HepG2 (cell line): Measurements from ENCODE around the gene BCAS3. TPM values are rescaled to one million over a fixed set of nuclear protein-coding genes. Genes with fewer than 3 reads are reported as not detected.

ENCODE experiments used
- CERS6 ChIP-seq: sonication (generic); formaldehyde crosslinking; IDR thresholded peaks from 2 replicates; pipeline ENCODE4 v1.5.0; 2020; ENCODE audit warnings: missing genetic modification reagents
- CTCF ChIP-seq: sonication (generic); formaldehyde crosslinking; IDR thresholded peaks from 2 replicates; pipeline ENCODE4 v1.5.0; 2020; ENCODE audit warnings: mild to moderate bottlenecking, missing genetic modification reagents, moderate library complexity
- GABPB1 ChIP-seq: IDR thresholded peaks from 2 replicates; pipeline ENCODE4 v1.6.1; 2016; ENCODE audit warnings: mild to moderate bottlenecking, missing genetic modification reagents, moderate library complexity, missing compliant biosample characterization
- HMGA1 ChIP-seq: sonication (generic); formaldehyde crosslinking; conservative IDR thresholded peaks from 2 replicates; pipeline ENCODE4 v1.4.0; 2020; ENCODE audit warnings: missing genetic modification reagents
- HOXA5 ChIP-seq: sonication (generic); formaldehyde crosslinking; IDR thresholded peaks from 2 replicates; pipeline ENCODE4 v1.4.0; 2020; ENCODE audit warnings: missing genetic modification reagents
- IKZF5 ChIP-seq: IDR thresholded peaks from 2 replicates; pipeline ENCODE4 v1.6.1; 2018; ENCODE audit warnings: missing genetic modification reagents, mild to moderate bottlenecking, missing compliant biosample characterization
- KAT2B ChIP-seq: fragments of 150-350 bp; IDR thresholded peaks from 2 replicates; pipeline ENCODE4 v1.6.1; 2014; ENCODE audit warnings: low read depth, low read length, borderline replicate concordance
- KDM2A ChIP-seq: sonication (generic); formaldehyde crosslinking; IDR thresholded peaks from 2 replicates; pipeline ENCODE4 v1.4.0; 2020; ENCODE audit warnings: low read depth, missing genetic modification reagents, borderline replicate concordance
- KDM5B ChIP-seq: sonication (generic); formaldehyde crosslinking; IDR thresholded peaks from 2 replicates; pipeline ENCODE4 v1.4.0; 2020; ENCODE audit warnings: missing genetic modification reagents, mild to moderate bottlenecking, borderline replicate concordance
- KMT2A ChIP-seq: sonication (generic); formaldehyde crosslinking; IDR thresholded peaks from 2 replicates; pipeline ENCODE4 v1.4.0; 2020; ENCODE audit warnings: missing genetic modification reagents
- MAZ ChIP-seq, 2 experiments: sonication (generic) in 1 of 2; formaldehyde crosslinking in 1 of 2; IDR thresholded peaks; 2 replicates each; pipeline versions ENCODE4 v1.5.0 to v1.6.1; 2012 to 2020; ENCODE audit warnings: low read depth in 2 of 2, mild to moderate bottlenecking in 2 of 2, borderline replicate concordance in 1 of 2, improper control_type of control experiment in 1 of 2, low read length in 1 of 2, missing genetic modification reagents in 1 of 2, moderate library complexity in 1 of 2
- NONO ChIP-seq, 2 experiments: fragments of 450-650 bp in 1 of 2; sonication (generic) in 1 of 2; formaldehyde crosslinking in 1 of 2; IDR thresholded peaks in 1 of 2; conservative IDR thresholded peaks in 1 of 2; 2 replicates each; pipeline versions ENCODE4 v1.6.1 to v1.8.0; 2017 to 2022; ENCODE audit warnings: mild to moderate bottlenecking in 1 of 2, missing genetic modification reagents in 1 of 2, moderate library complexity in 1 of 2
- PLRG1 ChIP-seq: fragments of 450-650 bp; conservative IDR thresholded peaks from 2 replicates; pipeline ENCODE4 v1.6.1; 2016
- RFX5 ChIP-seq: IDR thresholded peaks from 2 replicates; pipeline ENCODE4 v1.6.1; 2011; ENCODE audit warnings: low read depth, low read length, improper control_type of control experiment
- SALL1 ChIP-seq: sonication (generic); formaldehyde crosslinking; IDR thresholded peaks from 2 replicates; pipeline ENCODE4 v1.8.0; 2022; ENCODE audit warnings: mild to moderate bottlenecking, missing genetic modification reagents
- SNAPC2 ChIP-seq: sonication (generic); formaldehyde crosslinking; IDR thresholded peaks from 2 replicates; pipeline ENCODE4 v1.8.1; 2022; ENCODE audit warnings: mild to moderate bottlenecking, missing genetic modification reagents
- ZBTB39 ChIP-seq: sonication (generic); formaldehyde crosslinking; IDR thresholded peaks from 2 replicates; pipeline ENCODE4 v1.5.0; 2020; ENCODE audit warnings: missing genetic modification reagents
- ZFP36L1 ChIP-seq: sonication (generic); formaldehyde crosslinking; IDR thresholded peaks from 2 replicates; pipeline ENCODE4 v1.8.0; 2022; ENCODE audit warnings: mild to moderate bottlenecking, missing genetic modification reagents, moderate library complexity
- ZNF18 ChIP-seq: sonication (generic); formaldehyde crosslinking; IDR thresholded peaks from 2 replicates; pipeline ENCODE4 v1.8.0; 2022; ENCODE audit warnings: mild to moderate bottlenecking, missing genetic modification reagents; ENCODE audit not compliant: insufficient replicate concordance
- ZNF607 ChIP-seq: sonication (generic); formaldehyde crosslinking; IDR thresholded peaks from 2 replicates; pipeline ENCODE4 v1.5.1; 2020; ENCODE audit warnings: missing genetic modification reagents, mild to moderate bottlenecking, borderline replicate concordance
- polyA plus RNA-seq, 8 experiments: library from polyadenylated mRNA; depleted of rRNA in 3 of 8; stranded (reverse) in 7 of 8; unstranded in 1 of 8; fragments of >200 nt; fragmentation: Illumina TruSeq in 4 of 8; extraction: Trizol in 4 of 8; gene quantifications; 2 replicates each; pipeline versions ENCODE4 v1.2.1 to v1.2.3, GENCODE V29; 2011 to 2016; ENCODE audit warnings: low read depth in 4 of 8, missing spikeins in 1 of 8, mixed read lengths in 1 of 8; ENCODE audit not compliant: insufficient read depth in 1 of 8
- total RNA-seq, 5 experiments: library from RNA; depleted of rRNA; stranded (reverse); fragments of >200 nt; fragmentation: Illumina TruSeq; extraction: Trizol; gene quantifications; 2 replicates each; pipeline ENCODE4 v1.2.3, GENCODE V29; 2016; ENCODE audit warnings: low read depth in 1 of 5

The BCAS3 gene
- total and polyA plus RNA-seq, 2 of the 13 experiments (the other 11 are each of a cell fraction or from before 2014, with no cell fraction given), result 10.7 to 11.2 TPM

- TF ChIP-seq ZNF18 (CRISPR knock-in tag) (no peak), KDM2A (CRISPR knock-in tag) (peak; percentile 60), PLRG1 (no peak), SNAPC2 (CRISPR knock-in tag) (no peak; the same call in 1 of the 2 replicates), ZBTB39 (peak; percentile 14; the same call in 1 of the 2 replicates), CTCF (peak; percentile 5; the same call in 1 of the 2 replicates), ZFP36L1 (CRISPR knock-in tag) (no peak), KDM5B (CRISPR knock-in tag) (no peak), ZNF607 (CRISPR knock-in tag) (no peak), HOXA5 (no peak), GABPB1 (CRISPR knock-in tag) (no peak; the same call in 1 of the 2 replicates), HMGA1 (CRISPR knock-in tag) (no peak), KAT2B (no peak), SALL1 (peak; percentile 98), KMT2A (CRISPR knock-in tag) (no peak; the same call in 1 of the 2 replicates), NONO (IDR thresholded peaks at IDR 0.05) (no peak), NONO (CRISPR knock-in tag; conservative IDR thresholded peaks at IDR 0.05) (peak; percentile 17; the same call in 1 of the 2 replicates), IKZF5 (CRISPR knock-in tag) (peak; percentile 60; the same call in 1 of the 2 replicates), RFX5 (no peak), MAZ (IDR thresholded peaks at IDR 0.05; ENCODE audit: borderline replicate concordance, low read depth, low read length) (no peak), MAZ (CRISPR knock-in tag; IDR thresholded peaks at IDR 0.05; ENCODE audit: low read depth) (no peak), CERS6 (CRISPR knock-in tag) (no peak)
These were observed 686.2 kb downstream of the BCAS3 start (continued) for GRCh38 chr17:61363601-61364462.
